H9 (cell line): ENCODE measurements around the gene AP5M1. TPM values are rescaled to one million over a fixed set of nuclear protein-coding genes. Genes with fewer than 3 reads are reported as not detected.

ENCODE experiments used
- DNase-seq: peaks from one replicate; pipeline ENCODE4 v3.0.0-alpha.2; 2017
- H2AFZ ChIP-seq: one replicate; pipeline ENCODE4 v1.6.1; 2013; ENCODE audit warnings: mild to moderate bottlenecking, low read length, control low read depth, moderate library complexity
- H2AK5ac ChIP-seq: 2 replicates; pipeline ENCODE4 v1.6.1; 2013; ENCODE audit warnings: low read length, control low read depth, mixed read lengths; ENCODE audit not compliant: insufficient read length
- H2BK120ac ChIP-seq: one replicate; pipeline ENCODE4 v1.6.1; 2013; ENCODE audit warnings: low read depth, mild to moderate bottlenecking, low read length, control low read depth, inconsistent platforms; ENCODE audit not compliant: poor library complexity, severe bottlenecking
- H2BK12ac ChIP-seq: 2 replicates; pipeline ENCODE4 v1.6.1; 2013; ENCODE audit warnings: low read length, control low read depth, mixed read lengths, low read depth; ENCODE audit not compliant: insufficient read length
- H2BK15ac ChIP-seq: 2 replicates; pipeline ENCODE4 v1.6.1; 2013; ENCODE audit warnings: low read depth, low read length, control low read depth
- H2BK20ac ChIP-seq: one replicate; pipeline ENCODE4 v1.6.1; 2013; ENCODE audit warnings: low read depth, mild to moderate bottlenecking, low read length, control low read depth, inconsistent platforms; ENCODE audit not compliant: poor library complexity, severe bottlenecking
- H2BK5ac ChIP-seq: 2 replicates; pipeline ENCODE4 v1.6.1; 2013; ENCODE audit warnings: low read length, control low read depth, mixed read lengths; ENCODE audit not compliant: insufficient read length
- H3K14ac ChIP-seq: 2 replicates; pipeline ENCODE4 v1.6.1; 2013; ENCODE audit warnings: low read length, control low read depth; ENCODE audit not compliant: insufficient read depth
- H3K18ac ChIP-seq: 2 replicates; pipeline ENCODE4 v1.6.1; 2013; ENCODE audit warnings: low read depth, mild to moderate bottlenecking, mixed read lengths, low read length, control low read depth; ENCODE audit not compliant: insufficient read length
- H3K23ac ChIP-seq: 2 replicates; pipeline ENCODE4 v1.6.1; 2013; ENCODE audit warnings: low read length, control low read depth, mixed read lengths, low read depth; ENCODE audit not compliant: insufficient read length
- H3K23me2 ChIP-seq: 2 replicates; pipeline ENCODE4 v1.6.1; 2013; ENCODE audit warnings: low read depth, mild to moderate bottlenecking, mixed read lengths, low read length, control low read depth; ENCODE audit not compliant: insufficient read length, poor library complexity, severe bottlenecking
- H3K27ac ChIP-seq: 2 replicates; pipeline ENCODE4 v1.5.1; 2013; ENCODE audit warnings: low read length, control low read depth, mixed read lengths, low read depth; ENCODE audit not compliant: insufficient read length
- H3K27me3 ChIP-seq: 2 replicates; pipeline ENCODE4 v1.6.1; 2013; ENCODE audit warnings: low read length, control low read depth, inconsistent platforms; ENCODE audit not compliant: insufficient read depth
- H3K4ac ChIP-seq: 2 replicates; pipeline ENCODE4 v1.6.1; 2013; ENCODE audit warnings: low read depth, mild to moderate bottlenecking, control low read depth, inconsistent platforms, low read length, moderate library complexity
- H3K4me1 ChIP-seq: 2 replicates; pipeline ENCODE4 v1.6.1; 2013; ENCODE audit warnings: low read length, control low read depth, inconsistent platforms; ENCODE audit not compliant: insufficient read depth
- H3K4me2 ChIP-seq: 2 replicates; pipeline ENCODE4 v1.6.1; 2013; ENCODE audit warnings: low read length, control low read depth, mixed read lengths; ENCODE audit not compliant: insufficient read length, insufficient read depth
- H3K56ac ChIP-seq: 2 replicates; pipeline ENCODE4 v1.6.1; 2013; ENCODE audit warnings: low read depth, mild to moderate bottlenecking, mixed read lengths, low read length, control low read depth; ENCODE audit not compliant: insufficient read length
- H3K79me1 ChIP-seq: 2 replicates; pipeline ENCODE4 v1.6.1; 2013; ENCODE audit warnings: low read depth, mild to moderate bottlenecking, moderate library complexity, low read length, control low read depth, inconsistent platforms; ENCODE audit not compliant: insufficient read depth, poor library complexity, severe bottlenecking
- H3K79me2 ChIP-seq: 2 replicates; pipeline ENCODE4 v1.6.1; 2013; ENCODE audit warnings: low read length, control low read depth, inconsistent platforms; ENCODE audit not compliant: insufficient read depth
- H3K9ac ChIP-seq: 2 replicates; pipeline ENCODE4 v1.6.1; 2013; ENCODE audit warnings: low read length, control low read depth, mixed read lengths; ENCODE audit not compliant: insufficient read length; ENCODE audit errors: extremely low read depth
- H3K9me3 ChIP-seq: one replicate; pipeline ENCODE4 v1.6.1; 2013; ENCODE audit warnings: low read depth, low read length, inconsistent platforms; ENCODE audit not compliant: control insufficient read depth
- H3T11ph ChIP-seq: one replicate; pipeline ENCODE4 v1.6.1; 2013; ENCODE audit warnings: mild to moderate bottlenecking, low read length, control low read depth, inconsistent platforms
- H4K20me1 ChIP-seq: one replicate; pipeline ENCODE4 v1.6.1; 2013; ENCODE audit not compliant: control insufficient read depth, insufficient read length, insufficient read depth
- H4K5ac ChIP-seq: 2 replicates; pipeline ENCODE4 v1.6.1; 2013; ENCODE audit warnings: low read depth, mild to moderate bottlenecking, mixed read lengths, low read length, control low read depth; ENCODE audit not compliant: insufficient read length
- H4K8ac ChIP-seq: replicated peaks from 2 replicates; pipeline ENCODE4 v1.6.1; 2013; ENCODE audit warnings: low read length, control low read depth, mixed read lengths, low read depth; ENCODE audit not compliant: insufficient read length
- H4K91ac ChIP-seq: 2 replicates; pipeline ENCODE4 v1.6.1; 2013; ENCODE audit warnings: low read depth, mild to moderate bottlenecking, moderate library complexity, mixed read lengths, low read length, control low read depth; ENCODE audit not compliant: insufficient read length
- H3K27ac Mint-ChIP-seq, 3 experiments: 2 replicates in 2 of 3; 3 replicates in 1 of 3; pipeline ENCODE4 v1.8.0; 2020 to 2021; ENCODE audit warnings: mixed read lengths in 3 of 3, mild to moderate bottlenecking in 1 of 3, moderate library complexity in 1 of 3
- H3K27me3 Mint-ChIP-seq: 2 replicates; pipeline ENCODE4 v1.8.0; 2021; ENCODE audit warnings: low read depth, mild to moderate bottlenecking, moderate library complexity, mixed read lengths
- H3K36me3 Mint-ChIP-seq, 3 experiments: 2 replicates in 2 of 3; 3 replicates in 1 of 3; pipeline ENCODE4 v1.8.0; 2020 to 2021; ENCODE audit warnings: low read depth in 3 of 3, mixed read lengths in 3 of 3; ENCODE audit not compliant: insufficient read depth in 1 of 3
- H3K4me1 Mint-ChIP-seq, 2 experiments: 2 replicates each; pipeline ENCODE4 v1.8.0; 2020; ENCODE audit warnings: mixed read lengths in 2 of 2
- H3K4me3 Mint-ChIP-seq, 2 experiments: 2 replicates in 1 of 2; 3 replicates in 1 of 2; pipeline ENCODE4 v1.8.0; 2020 to 2021; ENCODE audit warnings: mild to moderate bottlenecking in 2 of 2, mixed read lengths in 2 of 2, moderate library complexity in 1 of 2
- H3K9me3 Mint-ChIP-seq, 2 experiments: 2 replicates in 1 of 2; 3 replicates in 1 of 2; pipeline ENCODE4 v1.8.0; 2020; ENCODE audit warnings: mild to moderate bottlenecking in 2 of 2, mixed read lengths in 2 of 2, moderate library complexity in 1 of 2
- CTCF ChIP-seq: fragments of 200-600 bp; sonication (generic); conservative IDR thresholded peaks from 3 replicates; pipeline ENCODE4 v1.8.0; 2021; ENCODE audit warnings: antibody characterized with exemption, mild to moderate bottlenecking
- WGBS: extraction: QIAGEN DNeasy Blood & Tissue Kit; methylation state at CpG from one replicate; pipeline ENCODE4 v1.1.7; 2013; ENCODE audit warnings: missing lambda C conversion rate, low lambda C conversion rate, mixed read lengths; ENCODE audit not compliant: insufficient read length; ENCODE audit errors: extremely low coverage; 5-methylcytosine and 5-hydroxymethylcytosine counted together
- total RNA-seq: library from RNA; stranded (reverse); gene quantifications from 2 replicates; pipeline ENCODE4 v1.2.1, GENCODE V29; 2021

The AP5M1 gene
- total RNA-seq, 1 experiment from 2014 or later, result 42.6 TPM

GRCh38 chr14:57319636-57320192 is 50.9 kb downstream of the AP5M1 start:
- Mint-ChIP-seq H3K36me3 (no peaks in the 10 kb centered on the region), H3K27me3 (no peaks in the 10 kb centered on the region; the same call in 1 of the 2 replicates), H3K27ac (no peak overlapping the region), H3K4me1 (no peaks in the 10 kb centered on the region), H3K9me3 (no peaks in the 10 kb centered on the region), H3K4me3 (no peak overlapping the region)
- Histone ChIP-seq H3K79me1 (no peaks in the 10 kb centered on the region), H4K8ac (no peak overlapping the region), H2AK5ac (no peak overlapping the region), H2AFZ (no peak overlapping the region), H4K91ac (no peak overlapping the region), H2BK12ac (no peak overlapping the region), H2BK120ac (no peak overlapping the region), H3K23ac (no peak overlapping the region), H3K56ac (no peak overlapping the region), H3K4me1 (no peaks in the 10 kb centered on the region), H3T11ph (no peak overlapping the region), H2BK20ac (no peak overlapping the region), H4K20me1 (no peaks in the 10 kb centered on the region), H3K18ac (no peak overlapping the region), H3K4me2 (no peak overlapping the region), H3K4ac (no peak overlapping the region), H3K9ac (no peak overlapping the region), H3K9me3 (no peaks in the 10 kb centered on the region), H3K23me2 (no peaks in the 10 kb centered on the region), H3K27ac (no peak overlapping the region), H3K79me2 (no peaks in the 10 kb centered on the region), H4K5ac (no peak overlapping the region), H2BK15ac (no peak overlapping the region), H2BK5ac (no peak overlapping the region), H3K14ac (no peak overlapping the region), H3K27me3 (no peaks in the 10 kb centered on the region)
- no peak for DNase-seq
- WGBS, result no CpG with 5 or more reads among the region's 2 CpGs
- TF ChIP-seq CTCF, result no peak
